Activated CD8-positive, alpha-beta T cell treated with anti-CD3 and anti-CD28 coated beads for 36 hours (primary cell): Measurements from ENCODE around the gene PPP1R11. TPM values are rescaled to one million over a fixed set of nuclear protein-coding genes. Genes with fewer than 3 reads are reported as not detected.
"Not testable (repeated sequence)": the region's sequence is repeated elsewhere in the genome, so short reads cannot be mapped to it uniquely, and the experiment has no call there.

ENCODE experiments used
- ATAC-seq: fragments of 200-7000 bp; cut with Tn5 transposase; one replicate; pipeline ENCODE4 v1.10.0; 2021; ENCODE audit warnings: mild to moderate bottlenecking, moderate library complexity
- CTCF ChIA-PET: fragments of 350-600 bp; sonication (Branson Sonifier 250); formaldehyde crosslinking; loops from one replicate; lab custom pipeline; 2021; ENCODE audit warnings: antibody characterized with exemption; lab: Charles Lee
- POLR2A ChIA-PET: fragments of 350-600 bp; sonication (Branson Sonifier 250); formaldehyde crosslinking; loops from one replicate; lab custom pipeline; 2021; ENCODE audit warnings: antibody characterized with exemption; lab: Charles Lee
- DNase-seq: peaks from one replicate; pipeline ENCODE4 v3.0.0-alpha.2; 2020
- H3K27ac Mint-ChIP-seq: one replicate; pipeline ENCODE4 v1.8.0; 2021; ENCODE audit warnings: mild to moderate bottlenecking, mixed read lengths
- H3K27me3 Mint-ChIP-seq: one replicate; pipeline ENCODE4 v1.8.0; 2021; ENCODE audit warnings: mixed read lengths
- H3K36me3 Mint-ChIP-seq: one replicate; pipeline ENCODE4 v1.8.0; 2021; ENCODE audit warnings: low read depth, mixed read lengths
- H3K4me1 Mint-ChIP-seq: one replicate; pipeline ENCODE4 v1.8.0; 2021; ENCODE audit warnings: low read depth, mixed read lengths
- H3K4me3 Mint-ChIP-seq: one replicate; pipeline ENCODE4 v1.8.0; 2021; ENCODE audit warnings: mild to moderate bottlenecking, moderate library complexity, mixed read lengths
- H3K9me3 Mint-ChIP-seq: one replicate; pipeline ENCODE4 v1.8.0; 2021; ENCODE audit warnings: mixed read lengths
- CTCF ChIP-seq: fragments of 200-600 bp; IDR thresholded peaks from one replicate; pipeline ENCODE4 v1.8.0; 2022; ENCODE audit warnings: antibody characterized with exemption, mild to moderate bottlenecking
- intact Hi-C: fragments of 100-400 bp; cut with micrococcal nuclease; formaldehyde crosslinking; loops from one replicate; pipeline ENCODE4 v1.10.0; 2022
- total RNA-seq, 2 experiments: library from RNA; stranded (reverse); gene quantifications; one replicate each; pipeline ENCODE4 v1.2.3, GENCODE V29; 2021

PPP1R11 gene
- total RNA-seq, 2 experiments from 2014 or later = 33.8 to 34.1 TPM

GRCh38 chr6:30025186-30025585, 41.8 kb upstream of the PPP1R11 start:
- ChIA-PET CTCF (interaction anchor here (1.4 to 1.5 kb wide), 2 partner anchors 11 to 371 kb away, joined by 3 to 4 read pairs; no protein-coding TSS in a partner anchor), POLR2A (no interaction called here)
- H3K36me3 Mint-ChIP-seq = peaks cover 16% of the 10 kb centered on the region
- no peaks in the 10 kb centered on the region for H3K9me3 Mint-ChIP-seq
- TF ChIP-seq CTCF = no peak
- no peak for ATAC-seq
- H3K4me1 Mint-ChIP-seq = peaks cover 3% of the 10 kb centered on the region
- no peak overlapping the region for H3K27ac Mint-ChIP-seq
- H3K4me3 Mint-ChIP-seq = no peak overlapping the region
- H3K27me3 Mint-ChIP-seq = no peaks in the 10 kb centered on the region
- intact Hi-C loops = no loop called here
- DNase-seq = no peak

- Mint-ChIP-seq H3K27ac (no peak overlapping the region), H3K9me3 (no peaks in the 10 kb centered on the region), H3K4me1 (peaks cover 3% of the 10 kb centered on the region), H3K36me3 (peaks cover 20% of the 10 kb centered on the region), H3K27me3 (no peaks in the 10 kb centered on the region), H3K4me3 (no peak overlapping the region)
- CTCF ChIA-PET = no interaction called here
- TF ChIP-seq CTCF = no peak
- intact Hi-C loops = no loop called here
- POLR2A ChIA-PET = no interaction called here
- ATAC-seq (no peak), DNase-seq (no peak)
Observed at GRCh38 chr6:30029588-30029987, 37.4 kb upstream of the PPP1R11 start.

DNA sequence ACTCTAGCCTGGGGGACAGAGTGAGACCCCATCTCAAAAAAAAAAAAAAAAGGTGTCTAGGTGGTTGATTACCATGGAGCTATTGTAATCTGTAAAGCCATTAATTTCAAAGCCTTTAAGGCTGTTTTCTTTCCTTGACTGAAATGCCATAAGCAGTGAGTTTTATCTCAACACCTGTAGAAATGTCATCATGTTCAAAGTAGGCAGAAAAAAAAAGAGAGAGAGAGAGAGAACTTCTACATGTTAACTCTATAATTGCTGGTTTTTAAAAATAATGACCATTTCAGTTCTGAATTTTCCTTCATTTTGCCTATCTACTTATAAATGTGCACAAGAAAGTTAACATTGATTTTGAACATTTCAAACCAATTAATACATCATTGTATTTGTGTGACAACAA, 35.6 kb upstream of the PPP1R11 start:
- Mint-ChIP-seq H3K4me1 (peaks cover 3% of the 10 kb centered on the region), H3K27ac (no peak overlapping the region), H3K4me3 (no peak overlapping the region), H3K9me3 (no peaks in the 10 kb centered on the region), H3K36me3 (peaks cover 25% of the 10 kb centered on the region), H3K27me3 (no peaks in the 10 kb centered on the region)
- ATAC-seq (no peak), DNase-seq (no peak)
- intact Hi-C loops = no loop called here
- TF ChIP-seq CTCF = no peak
- ChIA-PET POLR2A (no interaction called here), CTCF (interaction anchor here (0.7 to 1.4 kb wide), 2 partner anchors 329 to 1137 kb away, joined by 3 to 4 read pairs; no protein-coding TSS in a partner anchor)

DNA sequence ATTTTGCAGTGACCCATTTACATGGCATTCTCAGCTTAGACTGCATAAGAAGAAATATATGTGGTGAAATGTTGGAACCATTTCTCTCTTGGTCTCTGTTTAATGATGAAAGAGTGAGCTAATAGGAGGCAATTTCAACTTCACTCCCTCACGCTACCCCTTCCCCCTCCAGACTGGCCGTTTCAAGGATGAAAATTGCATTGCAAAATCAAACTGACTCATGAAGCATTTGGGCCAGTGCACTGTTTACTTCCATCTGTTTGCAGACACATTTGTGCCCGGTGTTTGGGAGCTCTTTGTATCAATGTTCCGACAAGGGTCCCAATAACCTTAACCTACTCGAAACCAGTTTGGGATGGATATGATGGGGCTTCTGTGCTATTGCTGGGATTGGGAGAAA, 33.6 kb upstream of the PPP1R11 start:
- POLR2A ChIA-PET, H3K4me1 Mint-ChIP-seq, H3K27me3 Mint-ChIP-seq, intact Hi-C loops, H3K4me3 Mint-ChIP-seq, DNase-seq, ATAC-seq, H3K27ac Mint-ChIP-seq, H3K9me3 Mint-ChIP-seq: not testable (repeated sequence)
- peaks cover 20% of the 10 kb centered on the region for H3K36me3 Mint-ChIP-seq
- CTCF ChIA-PET = interaction anchor here (1.4 kb wide), 1 partner anchor 20 kb away, joined by 3 read pairs; no protein-coding TSS in a partner anchor

- no peak for DNase-seq
- Mint-ChIP-seq H3K27ac (no peak overlapping the region), H3K9me3 (no peaks in the 10 kb centered on the region), H3K4me1 (no peaks in the 10 kb centered on the region), H3K4me3 (no peak overlapping the region), H3K36me3 (peaks cover 21% of the 10 kb centered on the region), H3K27me3 (no peaks in the 10 kb centered on the region)
- ChIA-PET CTCF (interaction anchor here (1.1 kb wide), 1 partner anchor 96 kb away, joined by 3 read pairs; no protein-coding TSS in a partner anchor), POLR2A (no interaction called here)
- TF ChIP-seq CTCF = no peak
- intact Hi-C loops = no loop called here
- no peak for ATAC-seq
Observed at GRCh38 chr6:30035784-30036183, 31.2 kb upstream of the PPP1R11 start.
